Astrocyte (in vitro differentiated cells and primary cell): ENCODE data around the gene DPH1. TPM values are rescaled to one million over a fixed set of nuclear protein-coding genes. Genes with fewer than 3 reads are reported as not detected.
A peak's percentile ranks its signal among the peaks of the same experiment; 100 is the strongest.

Source experiments
- DNase-seq: peaks from one replicate; pipeline ENCODE4 v3.0.0-alpha.2; 2010; ENCODE audit warnings: low read depth
- FAIRE-seq: peaks from 2 replicates; lab custom pipeline; 2011; peaks lifted over from hg19 to GRCh38; lab: Jason Lieb, UNC
- H2AFZ ChIP-seq: 2 replicates; pipeline ENCODE4 v1.6.0; 2012; ENCODE audit warnings: low read depth, low read length, inconsistent platforms
- H3K27ac ChIP-seq: 2 replicates; pipeline ENCODE4 v1.5.1; 2011; ENCODE audit warnings: low read depth, low read length, inconsistent platforms
- H3K27me3 ChIP-seq: 2 replicates; pipeline ENCODE4 v1.6.0; 2011; ENCODE audit warnings: low read length, inconsistent platforms; ENCODE audit not compliant: insufficient read depth
- H3K36me3 ChIP-seq: 2 replicates; pipeline ENCODE4 v1.5.1; 2011; ENCODE audit warnings: low read length, inconsistent platforms; ENCODE audit not compliant: insufficient read depth
- H3K4me1 ChIP-seq: 2 replicates; pipeline ENCODE4 v1.5.1; 2011; ENCODE audit warnings: low read length, inconsistent platforms; ENCODE audit not compliant: insufficient read depth
- H3K4me2 ChIP-seq: 2 replicates; pipeline ENCODE4 v1.6.0; 2012; ENCODE audit warnings: low read length, inconsistent platforms
- H3K4me3 ChIP-seq: 2 replicates; pipeline ENCODE4 v1.5.1; 2011; ENCODE audit warnings: low read depth, mild to moderate bottlenecking, low read length, inconsistent platforms; ENCODE audit not compliant: insufficient read depth
- H3K79me2 ChIP-seq: 2 replicates; pipeline ENCODE4 v1.6.0; 2012; ENCODE audit warnings: mild to moderate bottlenecking, low read length, inconsistent platforms; ENCODE audit not compliant: insufficient read depth
- H3K9ac ChIP-seq: 2 replicates; pipeline ENCODE4 v1.6.0; 2012; ENCODE audit warnings: mild to moderate bottlenecking, low read length, inconsistent platforms
- H3K9me3 ChIP-seq: 2 replicates; pipeline ENCODE4 v1.5.1; 2012; ENCODE audit warnings: low read depth, mild to moderate bottlenecking, low read length, inconsistent platforms; ENCODE audit not compliant: insufficient read depth
- H4K20me1 ChIP-seq: 2 replicates; pipeline ENCODE4 v1.6.0; 2012; ENCODE audit warnings: low read length, inconsistent platforms; ENCODE audit not compliant: insufficient read depth
- H3K27ac Mint-ChIP-seq: one replicate; pipeline ENCODE4 v1.8.0; 2021; ENCODE audit warnings: mild to moderate bottlenecking, mixed read lengths; ENCODE audit not compliant: unreplicated experiment
- H3K27me3 Mint-ChIP-seq: one replicate; pipeline ENCODE4 v1.8.0; 2021; ENCODE audit warnings: low read depth, mixed read lengths; ENCODE audit not compliant: unreplicated experiment
- H3K36me3 Mint-ChIP-seq: one replicate; pipeline ENCODE4 v1.8.0; 2021; ENCODE audit warnings: low read depth, mixed read lengths; ENCODE audit not compliant: unreplicated experiment
- H3K4me1 Mint-ChIP-seq: one replicate; pipeline ENCODE4 v1.8.0; 2021; ENCODE audit warnings: low read depth, mixed read lengths; ENCODE audit not compliant: unreplicated experiment
- H3K4me3 Mint-ChIP-seq: one replicate; pipeline ENCODE4 v1.8.0; 2021; ENCODE audit warnings: mild to moderate bottlenecking, moderate library complexity, mixed read lengths; ENCODE audit not compliant: unreplicated experiment
- H3K9me3 Mint-ChIP-seq: one replicate; pipeline ENCODE4 v1.8.0; 2021; ENCODE audit warnings: mild to moderate bottlenecking, mixed read lengths; ENCODE audit not compliant: unreplicated experiment
- EZH2 ChIP-seq: IDR thresholded peaks from 2 replicates; pipeline ENCODE4 v1.6.1; 2012; ENCODE audit warnings: mild to moderate bottlenecking, low read length, inconsistent platforms; ENCODE audit not compliant: insufficient read depth
- total RNA-seq: library from RNA; stranded (reverse); gene quantifications from 2 replicates; pipeline ENCODE4 v1.2.1, GENCODE V29; 2021
- TF ChIP-seq, protein P1 (sequence below): IDR thresholded peaks from 2 replicates; pipeline ENCODE4 v1.5.1; 2011; ENCODE audit warnings: low read depth, mild to moderate bottlenecking, inconsistent platforms, low read length, moderate library complexity; ENCODE audit not compliant: insufficient read depth

The DPH1 gene
- total RNA-seq, 1 donor from 2014 or later: 25.8 TPM

- Histone ChIP-seq H3K27ac (peak overlapping the region; percentile 99), H4K20me1 (no peaks in the 10 kb centered on the region), H3K9ac (peak overlapping the region; percentile 93), H3K79me2 (peaks cover 36% of the 10 kb centered on the region), H3K9me3 (no peaks in the 10 kb centered on the region), H2AFZ (no peak overlapping the region), H3K36me3 (no peaks in the 10 kb centered on the region), H3K4me3 (no peak overlapping the region), H3K4me2 (peak overlapping the region; percentile 25), H3K27me3 (no peaks in the 10 kb centered on the region), H3K4me1 (peaks cover 92% of the 10 kb centered on the region)
- Mint-ChIP-seq H3K4me1 (peaks cover 65% of the 10 kb centered on the region), H3K36me3 (peaks cover 30% of the 10 kb centered on the region), H3K4me3 (peak overlapping the region; percentile 65), H3K27me3 (no peaks in the 10 kb centered on the region), H3K9me3 (no peaks in the 10 kb centered on the region), H3K27ac (peak overlapping the region; percentile 84)
- no peak for FAIRE-seq
- TF ChIP-seq, protein P1, sequence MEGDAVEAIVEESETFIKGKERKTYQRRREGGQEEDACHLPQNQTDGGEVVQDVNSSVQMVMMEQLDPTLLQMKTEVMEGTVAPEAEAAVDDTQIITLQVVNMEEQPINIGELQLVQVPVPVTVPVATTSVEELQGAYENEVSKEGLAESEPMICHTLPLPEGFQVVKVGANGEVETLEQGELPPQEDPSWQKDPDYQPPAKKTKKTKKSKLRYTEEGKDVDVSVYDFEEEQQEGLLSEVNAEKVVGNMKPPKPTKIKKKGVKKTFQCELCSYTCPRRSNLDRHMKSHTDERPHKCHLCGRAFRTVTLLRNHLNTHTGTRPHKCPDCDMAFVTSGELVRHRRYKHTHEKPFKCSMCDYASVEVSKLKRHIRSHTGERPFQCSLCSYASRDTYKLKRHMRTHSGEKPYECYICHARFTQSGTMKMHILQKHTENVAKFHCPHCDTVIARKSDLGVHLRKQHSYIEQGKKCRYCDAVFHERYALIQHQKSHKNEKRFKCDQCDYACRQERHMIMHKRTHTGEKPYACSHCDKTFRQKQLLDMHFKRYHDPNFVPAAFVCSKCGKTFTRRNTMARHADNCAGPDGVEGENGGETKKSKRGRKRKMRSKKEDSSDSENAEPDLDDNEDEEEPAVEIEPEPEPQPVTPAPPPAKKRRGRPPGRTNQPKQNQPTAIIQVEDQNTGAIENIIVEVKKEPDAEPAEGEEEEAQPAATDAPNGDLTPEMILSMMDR: no peak
- TF ChIP-seq EZH2: no peak
- DNase-seq: no peak
Observed at GRCh38 chr17:2065949-2066400, 36.0 kb downstream of the DPH1 start.

GRCh38 chr17:2067048-2067561 is 37.2 kb downstream of the DPH1 start:
- TF ChIP-seq, protein P1: no peak
- no peak for TF ChIP-seq EZH2
- Histone ChIP-seq H3K9me3 (no peaks in the 10 kb centered on the region), H3K4me2 (peak overlapping the region; percentile 52), H3K9ac (peak overlapping the region; percentile 93), H3K4me3 (no peak overlapping the region), H3K4me1 (peaks cover 92% of the 10 kb centered on the region), H3K36me3 (no peaks in the 10 kb centered on the region), H4K20me1 (no peaks in the 10 kb centered on the region), H3K27ac (peak overlapping the region; percentile 99), H2AFZ (no peak overlapping the region), H3K79me2 (peaks cover 25% of the 10 kb centered on the region), H3K27me3 (no peaks in the 10 kb centered on the region)
- Mint-ChIP-seq H3K27ac (peak overlapping the region; percentile 86), H3K4me3 (peak overlapping the region; percentile 40), H3K27me3 (no peaks in the 10 kb centered on the region), H3K4me1 (peaks cover 72% of the 10 kb centered on the region), H3K36me3 (peaks cover 36% of the 10 kb centered on the region), H3K9me3 (no peaks in the 10 kb centered on the region)
- DNase-seq (no peak), FAIRE-seq (no peak)

DNA sequence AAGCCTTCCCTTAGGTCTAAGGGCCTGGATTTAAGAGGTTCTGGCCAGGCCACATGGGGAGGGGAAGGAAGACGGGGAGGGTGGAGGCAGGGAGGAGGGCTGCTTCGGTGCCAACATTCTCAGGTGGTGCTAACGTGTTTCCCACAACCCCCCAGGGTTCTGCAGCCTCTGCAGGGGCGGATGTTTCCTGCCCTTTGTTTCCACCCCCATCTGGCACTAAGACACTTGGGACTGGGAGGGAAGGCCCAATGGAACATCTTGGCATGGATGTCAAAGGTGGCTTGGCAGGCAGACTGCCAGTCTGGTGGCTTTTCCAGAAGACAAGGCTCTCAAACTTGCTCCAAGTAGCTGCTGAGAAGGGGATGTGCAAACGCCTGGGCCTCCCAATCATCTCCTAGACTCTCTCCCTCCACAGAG is 37.7 kb downstream of the DPH1 start:
- Histone ChIP-seq H3K9me3 (no peaks in the 10 kb centered on the region), H3K4me3 (peak overlapping the region; percentile 7), H4K20me1 (no peaks in the 10 kb centered on the region), H3K36me3 (no peaks in the 10 kb centered on the region), H2AFZ (no peak overlapping the region), H3K79me2 (peaks cover 24% of the 10 kb centered on the region), H3K27ac (peak overlapping the region; percentile 99), H3K9ac (peak overlapping the region; percentile 93), H3K4me1 (peaks cover 92% of the 10 kb centered on the region), H3K27me3 (no peaks in the 10 kb centered on the region), H3K4me2 (peak overlapping the region; percentile 52)
- H3K36me3 Mint-ChIP-seq: peaks cover 36% of the 10 kb centered on the region
- DNase-seq (peak; percentile 82), FAIRE-seq (no peak)
- H3K27ac Mint-ChIP-seq: peak overlapping the region; percentile 89
- no peaks in the 10 kb centered on the region for H3K9me3 Mint-ChIP-seq
- no peak overlapping the region for H3K4me3 Mint-ChIP-seq
- no peaks in the 10 kb centered on the region for H3K27me3 Mint-ChIP-seq
- peaks cover 72% of the 10 kb centered on the region for H3K4me1 Mint-ChIP-seq
- TF ChIP-seq, protein P1: no peak
- no peak for TF ChIP-seq EZH2
